Osteoblast (primary cell): Measurements from ENCODE around the gene NABP1. TPM values are rescaled to one million over a fixed set of nuclear protein-coding genes. Genes with fewer than 3 reads are reported as not detected.

Experiments
- DNase-seq: peaks from one replicate; pipeline ENCODE4 v3.0.0; 2011; ENCODE audit warnings: low spot score, mixed read lengths; ENCODE audit not compliant: insufficient read length; ENCODE audit errors: missing footprints
- H2AFZ ChIP-seq: 2 replicates; pipeline ENCODE4 v1.6.0; 2011; ENCODE audit warnings: mild to moderate bottlenecking, low read length
- H3K27ac ChIP-seq: 2 replicates; pipeline ENCODE4 v1.5.1; 2011; ENCODE audit warnings: mild to moderate bottlenecking, low read depth, low read length, moderate library complexity
- H3K27me3 ChIP-seq: 2 replicates; pipeline ENCODE4 v1.6.0; 2012; ENCODE audit warnings: mild to moderate bottlenecking, control low read depth, inconsistent platforms, low read length, moderate library complexity; ENCODE audit not compliant: insufficient read depth
- H3K36me3 ChIP-seq: 2 replicates; pipeline ENCODE4 v1.5.1; 2011; ENCODE audit warnings: mild to moderate bottlenecking, low read length, control low read depth, moderate library complexity; ENCODE audit not compliant: insufficient read depth
- H3K4me1 ChIP-seq: 2 replicates; pipeline ENCODE4 v1.5.1; 2011; ENCODE audit warnings: mild to moderate bottlenecking, low read length, control low read depth, moderate library complexity; ENCODE audit not compliant: insufficient read depth
- H3K4me2 ChIP-seq: 2 replicates; pipeline ENCODE4 v1.6.0; 2011; ENCODE audit warnings: mild to moderate bottlenecking, low read length; ENCODE audit not compliant: insufficient read depth
- H3K4me3 ChIP-seq: fragments of 200-600 bp; sonication (generic); 3 replicates; pipeline ENCODE4 v1.5.1; 2012; ENCODE audit warnings: mild to moderate bottlenecking, low read length, inconsistent platforms; ENCODE audit not compliant: insufficient read depth
- H3K79me2 ChIP-seq: 2 replicates; pipeline ENCODE4 v1.6.0; 2012; ENCODE audit warnings: mild to moderate bottlenecking, low read length, control low read depth, inconsistent platforms; ENCODE audit not compliant: insufficient read depth
- H3K9me3 ChIP-seq: 2 replicates; pipeline ENCODE4 v1.5.1; 2011; ENCODE audit warnings: low read depth, low read length, control low read depth
- H4K20me1 ChIP-seq: 2 replicates; pipeline ENCODE4 v1.6.0; 2012; ENCODE audit warnings: mild to moderate bottlenecking, low read length, control low read depth; ENCODE audit not compliant: insufficient read depth
- CTCF ChIP-seq: IDR thresholded peaks from 2 replicates; pipeline ENCODE4 v1.5.1; 2011; ENCODE audit warnings: mild to moderate bottlenecking, low read depth, low read length, moderate library complexity; ENCODE audit errors: extremely low read depth
- total RNA-seq: library from RNA; depleted of rRNA; stranded (reverse); fragments of >200 nt; gene quantifications from 2 replicates; pipeline ENCODE4 v1.2.3, GENCODE V29; 2012

NABP1 gene
- total RNA-seq, 1 donor: 72.0 TPM

- H4K20me1 ChIP-seq: no peaks in the 10 kb centered on the region
- no peaks in the 10 kb centered on the region for H3K79me2 ChIP-seq
- no peaks in the 10 kb centered on the region for H3K36me3 ChIP-seq
- no peak for TF ChIP-seq CTCF
- no peak overlapping the region for H3K27ac ChIP-seq
- no peaks in the 10 kb centered on the region for H3K4me1 ChIP-seq
- no peaks in the 10 kb centered on the region for H3K27me3 ChIP-seq
- no peaks in the 10 kb centered on the region for H3K9me3 ChIP-seq
- no peak for DNase-seq
- H2AFZ ChIP-seq: no peak overlapping the region
- no peak overlapping the region for H3K4me3 ChIP-seq
- no peak overlapping the region for H3K4me2 ChIP-seq
Observed at GRCh38 chr2:191645032-191645431, 32.9 kb upstream of the NABP1 start.

DNA sequence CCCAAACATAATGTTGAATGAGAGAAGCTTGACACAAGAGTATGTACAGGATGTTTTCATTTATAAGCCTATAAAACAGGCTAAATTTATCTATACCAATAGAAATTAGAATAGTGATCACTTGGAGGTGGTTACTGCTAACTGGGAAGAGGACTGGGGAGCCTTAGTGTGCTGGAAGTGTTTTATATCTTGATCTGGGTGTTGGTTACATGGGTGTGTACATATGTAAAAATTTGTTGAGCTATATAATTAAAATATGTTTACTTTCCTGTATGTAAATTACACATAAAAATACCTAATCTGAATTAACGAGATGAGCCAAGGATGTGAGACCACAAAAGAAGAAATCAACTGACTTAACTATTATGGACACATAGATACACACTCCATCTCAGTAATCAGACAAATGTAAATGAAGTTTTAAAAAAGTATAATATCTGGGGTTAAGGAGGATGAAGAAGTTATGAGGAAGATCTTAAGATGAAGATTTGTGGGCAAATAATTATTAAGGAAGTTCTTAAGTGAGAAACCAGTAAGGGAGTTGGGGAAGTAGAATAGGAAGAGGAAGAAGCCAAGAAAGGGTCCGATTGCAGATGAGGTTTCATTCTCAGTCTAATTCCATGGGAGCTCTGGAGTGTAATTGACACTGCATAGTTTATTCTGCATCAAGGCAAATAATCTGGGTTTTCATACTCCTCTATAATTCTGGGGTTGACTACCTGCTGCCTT lies 32.3 kb upstream of the NABP1 start:
- no peak for DNase-seq
- TF ChIP-seq CTCF: no peak
- no peak overlapping the region for H2AFZ ChIP-seq
- H4K20me1 ChIP-seq: no peaks in the 10 kb centered on the region
- no peak overlapping the region for H3K4me2 ChIP-seq
- H3K27me3 ChIP-seq: no peaks in the 10 kb centered on the region
- H3K4me3 ChIP-seq: no peak overlapping the region
- no peaks in the 10 kb centered on the region for H3K4me1 ChIP-seq
- no peaks in the 10 kb centered on the region for H3K9me3 ChIP-seq
- H3K36me3 ChIP-seq: no peaks in the 10 kb centered on the region
- no peak overlapping the region for H3K27ac ChIP-seq
- H3K79me2 ChIP-seq: no peaks in the 10 kb centered on the region

- no peaks in the 10 kb centered on the region for H3K27me3 ChIP-seq
- no peak for TF ChIP-seq CTCF
- no peak overlapping the region for H2AFZ ChIP-seq
- H3K79me2 ChIP-seq: no peaks in the 10 kb centered on the region
- no peaks in the 10 kb centered on the region for H3K36me3 ChIP-seq
- no peaks in the 10 kb centered on the region for H4K20me1 ChIP-seq
- no peak overlapping the region for H3K27ac ChIP-seq
- H3K4me1 ChIP-seq: no peaks in the 10 kb centered on the region
- no peaks in the 10 kb centered on the region for H3K9me3 ChIP-seq
- no peak overlapping the region for H3K4me3 ChIP-seq
- H3K4me2 ChIP-seq: no peak overlapping the region
- no peak for DNase-seq
Observed at GRCh38 chr2:191646163-191646902, 31.6 kb upstream of the NABP1 start.

- no peak for TF ChIP-seq CTCF
- H3K4me1 ChIP-seq: no peaks in the 10 kb centered on the region
- H3K4me3 ChIP-seq: no peak overlapping the region
- no peak for DNase-seq
- H4K20me1 ChIP-seq: no peaks in the 10 kb centered on the region
- no peak overlapping the region for H3K4me2 ChIP-seq
- H3K27ac ChIP-seq: no peak overlapping the region
- H3K27me3 ChIP-seq: no peaks in the 10 kb centered on the region
- no peaks in the 10 kb centered on the region for H3K36me3 ChIP-seq
- H2AFZ ChIP-seq: no peak overlapping the region
- H3K9me3 ChIP-seq: no peaks in the 10 kb centered on the region
- no peaks in the 10 kb centered on the region for H3K79me2 ChIP-seq
Observed at GRCh38 chr2:191649519-191649918, 28.4 kb upstream of the NABP1 start.
